GM13976 (cell line): Measurements from ENCODE around the gene GSTA1.
"Not testable (repeated sequence)": the region's sequence is repeated elsewhere in the genome, so short reads cannot be mapped to it uniquely, and the experiment has no call there.

Experiments used
- DNase-seq: peaks from one replicate; pipeline ENCODE4 v3.0.0; 2012; ENCODE audit warnings: low spot score
- in situ Hi-C: fragments of 300-500 bp; cut with MboI; formaldehyde crosslinking; loops from one replicate; pipeline ENCODE4 v1.12.0; 2022; ENCODE audit warnings: low sequenced_read_pairs, mixed read lengths, inconsistent platforms; ENCODE audit not compliant: unreplicated experiment
- TF ChIP-seq, protein P1 (sequence below): IDR thresholded peaks from 2 replicates; pipeline ENCODE4 v1.5.1; 2012; ENCODE audit warnings: borderline replicate concordance, mild to moderate bottlenecking; ENCODE audit not compliant: insufficient read depth; ENCODE audit errors: extremely low read depth, missing control alignments, control extremely low read depth

GSTA1 gene

DNA sequence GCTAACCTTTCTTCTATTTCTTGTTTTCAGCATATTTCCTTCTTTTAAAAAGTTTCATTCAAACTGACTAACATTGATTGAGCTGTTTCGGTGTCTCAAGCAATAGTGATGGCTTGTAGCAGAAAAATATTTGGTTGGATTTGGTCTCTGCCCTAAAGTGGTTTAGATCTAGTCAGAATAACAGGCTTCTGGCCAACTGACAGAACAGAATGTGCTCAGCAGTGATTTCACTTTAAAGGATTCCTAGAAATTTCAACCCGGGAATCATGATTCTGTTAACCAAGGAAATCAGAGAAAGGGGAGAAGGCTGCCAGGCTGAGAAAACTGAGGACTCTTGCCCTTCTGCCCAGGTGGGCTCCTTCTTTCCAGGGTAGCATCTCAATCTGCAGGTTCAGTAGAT, 16.6 kb upstream of the GSTA1 start:
- in situ Hi-C loops, result no loop called here
- no peak for DNase-seq
- TF ChIP-seq, protein P1, sequence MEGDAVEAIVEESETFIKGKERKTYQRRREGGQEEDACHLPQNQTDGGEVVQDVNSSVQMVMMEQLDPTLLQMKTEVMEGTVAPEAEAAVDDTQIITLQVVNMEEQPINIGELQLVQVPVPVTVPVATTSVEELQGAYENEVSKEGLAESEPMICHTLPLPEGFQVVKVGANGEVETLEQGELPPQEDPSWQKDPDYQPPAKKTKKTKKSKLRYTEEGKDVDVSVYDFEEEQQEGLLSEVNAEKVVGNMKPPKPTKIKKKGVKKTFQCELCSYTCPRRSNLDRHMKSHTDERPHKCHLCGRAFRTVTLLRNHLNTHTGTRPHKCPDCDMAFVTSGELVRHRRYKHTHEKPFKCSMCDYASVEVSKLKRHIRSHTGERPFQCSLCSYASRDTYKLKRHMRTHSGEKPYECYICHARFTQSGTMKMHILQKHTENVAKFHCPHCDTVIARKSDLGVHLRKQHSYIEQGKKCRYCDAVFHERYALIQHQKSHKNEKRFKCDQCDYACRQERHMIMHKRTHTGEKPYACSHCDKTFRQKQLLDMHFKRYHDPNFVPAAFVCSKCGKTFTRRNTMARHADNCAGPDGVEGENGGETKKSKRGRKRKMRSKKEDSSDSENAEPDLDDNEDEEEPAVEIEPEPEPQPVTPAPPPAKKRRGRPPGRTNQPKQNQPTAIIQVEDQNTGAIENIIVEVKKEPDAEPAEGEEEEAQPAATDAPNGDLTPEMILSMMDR, result no peak

DNA sequence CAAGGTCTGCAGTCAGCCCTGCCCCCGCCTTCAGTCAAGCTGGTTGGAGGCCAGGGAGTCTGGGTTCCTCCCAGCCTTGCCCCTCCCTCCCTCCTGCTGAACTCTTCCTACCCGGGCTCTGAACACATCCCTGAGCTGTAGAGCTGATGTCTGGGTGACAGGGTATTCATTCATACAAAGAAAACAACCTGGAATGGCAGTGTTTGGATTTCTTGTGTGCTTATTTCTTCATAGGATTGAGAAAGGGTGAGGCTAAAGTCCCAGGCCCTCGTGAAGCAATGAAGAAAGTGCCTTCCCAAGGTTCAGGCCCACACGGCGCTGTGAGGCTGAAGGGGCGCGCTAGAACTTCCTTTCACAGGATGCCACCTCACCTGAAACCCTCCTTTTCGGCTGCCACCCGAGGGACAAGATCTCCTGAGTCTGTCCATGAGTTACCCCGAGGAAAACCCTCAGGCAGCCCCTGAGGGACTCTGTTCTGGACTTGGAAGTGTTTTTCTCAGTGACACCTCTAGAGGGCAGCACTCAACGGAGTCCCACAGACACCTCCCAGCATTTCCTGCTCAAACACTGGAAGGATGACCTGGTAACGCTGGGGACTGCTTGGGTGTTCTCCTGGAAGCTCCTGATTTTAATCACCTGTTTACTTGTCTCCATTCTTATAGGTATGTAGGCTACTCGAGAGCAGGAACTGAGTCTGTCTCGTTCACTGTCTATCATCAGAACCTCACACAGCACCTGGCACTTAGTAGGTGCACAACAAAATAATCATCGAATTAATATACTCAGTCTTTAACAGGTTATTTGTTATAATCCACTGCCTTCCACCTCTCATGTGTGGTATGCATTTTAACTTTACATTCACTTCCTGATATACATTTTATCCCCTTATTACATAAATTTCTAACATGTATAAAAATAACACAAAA, 11.8 kb upstream of the GSTA1 start:
- in situ Hi-C loops, result no loop called here
- peak; percentile 61 for DNase-seq

DNA sequence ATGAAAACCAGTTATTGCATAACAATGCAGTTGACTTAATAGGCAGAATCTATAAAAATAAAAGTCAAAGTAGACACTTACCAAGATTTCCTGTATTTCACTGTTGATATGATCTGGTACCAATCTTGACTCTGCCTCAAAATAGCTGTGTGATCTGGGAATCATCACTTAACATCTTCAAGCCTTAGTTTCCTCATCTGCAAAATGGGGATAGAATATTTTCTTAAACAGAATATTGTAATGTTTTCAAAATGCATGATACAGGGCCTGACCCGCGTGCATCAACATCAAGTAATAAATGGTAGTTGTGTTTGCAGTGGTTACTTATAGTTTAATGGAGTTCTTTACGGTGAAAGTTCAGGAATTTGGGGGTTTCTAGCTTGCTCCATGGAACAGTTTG, 10.9 kb upstream of the GSTA1 start:
- DNase-seq, in situ Hi-C loops: not testable (repeated sequence)

More for the DNA sequence above, 11.8 kb upstream of the GSTA1 start:
- TF ChIP-seq, protein P1, result peak; percentile 51

DNA sequence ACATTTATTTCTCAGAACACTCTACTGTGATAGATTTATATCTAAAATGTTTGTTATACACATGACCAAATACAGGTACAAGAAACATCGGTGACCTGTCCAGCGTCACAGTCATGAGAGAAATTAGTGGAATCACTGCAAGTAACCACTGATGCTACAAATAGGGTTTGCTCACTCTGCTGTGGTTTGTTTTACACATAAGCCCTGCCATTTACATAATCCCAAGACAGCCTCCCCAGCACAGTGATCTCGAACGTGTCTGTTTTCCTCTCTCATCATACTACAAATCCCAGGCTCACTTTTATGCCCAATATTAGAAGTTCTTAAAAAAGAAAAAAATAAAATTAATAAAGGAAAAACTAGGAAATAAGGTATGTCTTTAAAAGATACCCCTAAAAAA, 6.2 kb upstream of the GSTA1 start:
- in situ Hi-C loops, DNase-seq: not testable (repeated sequence)

DNA sequence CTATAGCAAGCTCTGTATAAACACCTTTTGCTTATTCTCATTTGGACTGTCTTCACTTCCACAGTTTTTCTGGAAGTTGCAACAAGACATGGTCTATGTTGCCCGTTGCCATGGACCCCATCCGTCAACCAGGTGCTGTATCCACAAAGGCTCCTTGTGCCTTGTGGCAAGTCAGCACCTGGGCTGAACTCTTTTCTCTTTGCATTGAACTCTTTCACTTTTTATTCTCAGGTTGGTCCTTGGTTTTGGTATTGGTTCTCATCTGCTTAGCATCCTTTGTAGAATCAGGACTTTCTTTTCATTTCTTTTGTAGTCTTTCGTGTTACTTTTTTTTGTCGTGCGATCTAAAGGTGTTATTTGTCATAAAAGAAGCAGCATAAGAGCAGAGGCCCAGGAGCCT, 5.0 kb upstream of the GSTA1 start:
- TF ChIP-seq, protein P1, result no peak
- in situ Hi-C loops, result no loop called here

DNA sequence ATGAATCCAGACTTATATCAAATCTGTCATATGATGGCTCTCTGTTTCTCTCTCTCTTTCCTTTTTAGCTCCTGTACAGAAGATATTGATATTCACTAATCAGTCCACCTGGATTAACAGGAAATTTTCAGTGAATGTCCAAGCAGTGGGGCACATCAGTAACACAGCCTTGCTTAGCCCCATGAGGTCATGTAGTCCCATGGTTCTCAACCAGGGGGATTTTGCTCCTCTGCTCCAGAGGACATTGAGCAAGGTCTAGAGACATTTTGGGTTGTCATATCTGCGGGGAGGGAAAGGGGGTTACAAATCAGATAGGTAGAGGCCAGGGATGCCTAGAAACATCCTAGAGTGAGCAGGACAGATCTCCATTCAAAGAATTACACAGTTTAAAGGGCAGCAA, 810 bp downstream of the GSTA1 start:
- TF ChIP-seq, protein P1, result no peak
- DNase-seq, result no peak
- in situ Hi-C loops, result no loop called here

More for the DNA sequence above, 5.0 kb upstream of the GSTA1 start:
- DNase-seq, result no peak

DNA sequence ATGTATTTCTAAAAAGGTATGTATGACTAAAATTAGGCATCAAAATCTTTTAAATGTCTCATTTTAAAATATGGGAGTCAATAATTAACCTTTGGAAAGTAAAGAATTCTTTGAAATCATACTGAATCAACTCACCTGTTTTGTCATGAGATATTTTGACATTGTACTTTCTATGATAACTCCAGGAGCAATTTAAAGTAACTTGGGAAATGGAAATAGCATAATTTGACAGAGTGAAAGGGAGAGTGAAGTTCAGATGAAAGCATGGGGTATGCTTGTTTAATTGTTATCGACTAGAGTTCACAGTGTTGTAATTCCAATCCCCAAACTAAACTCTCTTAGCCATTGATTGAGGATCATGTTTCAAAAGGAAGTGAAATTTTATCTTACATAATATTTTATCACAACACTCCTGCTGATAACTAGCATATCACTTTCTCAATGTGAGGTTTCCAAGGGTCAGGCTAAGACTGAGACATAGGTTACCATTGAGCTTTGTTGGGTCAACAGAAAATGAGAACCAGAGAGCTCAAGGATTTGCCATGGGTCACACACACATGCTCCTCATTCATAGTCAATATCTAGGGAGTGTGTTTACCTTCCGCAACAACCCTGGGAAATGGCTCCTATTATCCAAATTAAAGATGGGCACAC, 2.3 kb downstream of the GSTA1 start:
- in situ Hi-C loops, result no loop called here
- no peak for DNase-seq
- TF ChIP-seq, protein P1, result no peak

DNA sequence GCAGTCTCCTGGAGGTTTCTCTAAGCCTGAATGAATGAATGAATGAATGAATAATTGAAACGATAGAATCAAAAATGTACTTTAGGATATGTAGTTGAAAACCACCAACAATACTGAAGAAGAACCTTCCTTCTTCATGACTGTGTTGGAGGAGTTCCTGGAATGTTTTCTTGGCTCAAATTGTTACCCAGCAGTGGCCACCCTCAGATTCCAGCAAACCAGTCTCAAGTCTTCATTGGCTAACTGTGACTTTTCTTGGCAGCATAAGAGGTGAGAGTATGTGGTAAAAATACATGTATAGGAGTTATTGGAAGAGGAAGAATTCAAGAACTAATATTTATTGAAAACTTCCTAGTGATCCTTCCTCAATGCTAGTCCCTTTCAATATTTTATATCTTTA, 4.3 kb downstream of the GSTA1 start:
- DNase-seq, in situ Hi-C loops: not testable (repeated sequence)

DNA sequence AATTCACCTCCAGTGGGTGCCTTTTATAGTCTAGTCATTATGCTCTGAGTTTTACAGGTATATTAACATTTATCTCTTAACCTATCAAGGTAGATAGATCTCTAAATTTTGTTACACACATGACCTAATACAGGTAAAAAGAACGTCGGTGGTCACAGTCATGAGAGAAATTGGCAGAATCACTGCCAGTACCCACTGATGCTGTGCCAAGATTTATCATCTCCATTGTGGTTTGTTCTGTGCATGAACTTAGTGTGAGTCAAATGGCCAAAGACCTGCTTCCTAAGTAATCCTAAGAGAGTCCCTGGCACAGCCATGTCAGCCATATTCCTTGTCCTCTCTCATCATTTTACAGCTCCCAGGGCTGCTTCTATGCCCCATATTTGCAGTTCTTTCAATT, 9.2 kb downstream of the GSTA1 start:
- DNase-seq, in situ Hi-C loops: not testable (repeated sequence)
